Suprapubic skin (tissue), 4 donors: ENCODE measurements around the gene ARHGAP6. TPM values are rescaled to one million over a fixed set of nuclear protein-coding genes. Genes with fewer than 3 reads are reported as not detected.

Experiments used
- DNase-seq, 2 donors: peaks; one replicate each; pipeline ENCODE4 v3.0.0-alpha.2; 2019; ENCODE audit warnings: low spot score in 2 of 2
- H3K27ac ChIP-seq: fragments of 200-600 bp; sonication (generic); one replicate; pipeline ENCODE4 v1.5.1; 2019
- H3K27me3 ChIP-seq: fragments of 200-600 bp; sonication (generic); one replicate; pipeline ENCODE4 v1.5.1; 2019
- H3K36me3 ChIP-seq: fragments of 200-600 bp; sonication (generic); one replicate; pipeline ENCODE4 v1.5.1; 2019
- H3K4me1 ChIP-seq: fragments of 200-600 bp; sonication (generic); one replicate; pipeline ENCODE4 v1.5.1; 2019
- H3K4me3 ChIP-seq: fragments of 200-600 bp; sonication (generic); one replicate; pipeline ENCODE4 v1.5.1; 2019; ENCODE audit warnings: mild to moderate bottlenecking
- H3K9me3 ChIP-seq: fragments of 200-600 bp; sonication (generic); one replicate; pipeline ENCODE4 v1.5.1; 2019
- EP300 ChIP-seq: sonication (generic); formaldehyde crosslinking; IDR thresholded peaks from one replicate; pipeline ENCODE4 v1.6.1; 2017; ENCODE audit warnings: antibody characterized with exemption
- POLR2A ChIP-seq, 2 donors: fragments of 450-650 bp; IDR thresholded peaks; one replicate each; pipeline ENCODE4 v1.6.1; 2017; ENCODE audit warnings: antibody characterized with exemption in 2 of 2, mild to moderate bottlenecking in 2 of 2, moderate library complexity in 2 of 2
- POLR2AphosphoS5 ChIP-seq, 3 donors: sonication (generic); formaldehyde crosslinking; IDR thresholded peaks; one replicate each; pipeline ENCODE4 v1.6.1; 2017; ENCODE audit warnings: antibody characterized with exemption in 3 of 3
- WGBS: methylation state at CpG from one replicate; pipeline ENCODE4 v1.1.5; 2018; 5-methylcytosine and 5-hydroxymethylcytosine counted together
- total RNA-seq, 4 donors: library from RNA; depleted of rRNA; stranded (reverse); fragments of >200 nt; gene quantifications; one replicate each; pipeline ENCODE4 v1.1.0, GENCODE V29; 2016
- TF ChIP-seq, protein P1 (sequence below), 2 donors: fragments of 200-600 bp in 1 of 2; fragments of 450-650 bp in 1 of 2; sonication (generic) in 1 of 2; IDR thresholded peaks; one replicate each; pipeline ENCODE4 v1.5.1; 2016 to 2019; ENCODE audit warnings: antibody characterized with exemption in 2 of 2, mild to moderate bottlenecking in 1 of 2, moderate library complexity in 1 of 2

ARHGAP6 gene
- total RNA-seq, 4 donors from 2014 or later: 1.6 to 6.7 (median 3.1) TPM

DNA sequence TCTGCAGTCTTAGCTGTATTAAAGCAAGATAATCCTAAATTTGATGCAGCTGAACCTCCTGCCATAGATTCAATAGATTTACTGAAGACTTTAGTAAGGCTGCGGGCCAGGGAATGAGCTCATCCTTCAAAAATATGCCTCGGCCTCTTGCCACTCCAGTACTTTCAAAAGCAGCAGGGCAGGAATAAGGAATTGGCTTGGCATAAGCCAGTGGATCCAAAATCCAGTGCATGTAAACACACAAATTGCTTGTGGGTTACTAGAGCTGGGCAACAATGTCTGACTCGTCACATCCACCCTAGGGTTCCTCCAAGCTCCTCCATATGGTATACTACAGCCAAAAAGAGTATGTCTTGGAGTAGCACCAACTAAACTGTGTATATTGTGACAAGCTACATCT, 207.6 kb downstream of the ARHGAP6 start:
- H3K4me1 ChIP-seq: no peaks in the 10 kb centered on the region

DNA sequence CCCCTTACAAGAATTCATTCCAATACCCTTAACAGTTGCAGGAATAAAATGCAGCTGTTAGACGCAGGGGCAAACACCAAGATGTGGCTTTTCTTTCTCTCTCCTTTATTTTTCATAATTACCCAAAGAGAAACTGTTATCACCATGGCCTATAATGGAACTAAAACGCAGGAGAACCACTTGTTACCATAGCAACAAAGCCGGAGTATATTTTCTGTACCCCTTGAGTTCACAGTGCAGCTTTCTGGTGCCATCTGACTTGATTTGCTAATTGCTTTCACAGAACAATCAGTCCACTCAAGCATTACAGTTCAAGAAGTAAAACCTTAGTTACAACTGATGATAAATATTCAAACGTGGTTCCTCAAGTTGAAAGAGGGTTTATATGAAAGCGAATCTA, 214.6 kb downstream of the ARHGAP6 start:
- H3K4me1 ChIP-seq: peaks cover 2% of the 10 kb centered on the region
- no peak for TF ChIP-seq EP300
- H3K9me3 ChIP-seq: no peaks in the 10 kb centered on the region
- 67% methylated on average over 5 of the region's 5 CpGs for WGBS
- no peak overlapping the region for H3K4me3 ChIP-seq
- no peaks in the 10 kb centered on the region for H3K27me3 ChIP-seq
- no peak overlapping the region for H3K27ac ChIP-seq
- no peaks in the 10 kb centered on the region for H3K36me3 ChIP-seq
- no peak for DNase-seq

More for the DNA sequence above, 207.6 kb downstream of the ARHGAP6 start:
- no peak for TF ChIP-seq POLR2AphosphoS5 (IDR thresholded peaks at IDR 0.05)
- no peak for TF ChIP-seq POLR2A (IDR thresholded peaks at IDR 0.05)
- TF ChIP-seq, protein P1, sequence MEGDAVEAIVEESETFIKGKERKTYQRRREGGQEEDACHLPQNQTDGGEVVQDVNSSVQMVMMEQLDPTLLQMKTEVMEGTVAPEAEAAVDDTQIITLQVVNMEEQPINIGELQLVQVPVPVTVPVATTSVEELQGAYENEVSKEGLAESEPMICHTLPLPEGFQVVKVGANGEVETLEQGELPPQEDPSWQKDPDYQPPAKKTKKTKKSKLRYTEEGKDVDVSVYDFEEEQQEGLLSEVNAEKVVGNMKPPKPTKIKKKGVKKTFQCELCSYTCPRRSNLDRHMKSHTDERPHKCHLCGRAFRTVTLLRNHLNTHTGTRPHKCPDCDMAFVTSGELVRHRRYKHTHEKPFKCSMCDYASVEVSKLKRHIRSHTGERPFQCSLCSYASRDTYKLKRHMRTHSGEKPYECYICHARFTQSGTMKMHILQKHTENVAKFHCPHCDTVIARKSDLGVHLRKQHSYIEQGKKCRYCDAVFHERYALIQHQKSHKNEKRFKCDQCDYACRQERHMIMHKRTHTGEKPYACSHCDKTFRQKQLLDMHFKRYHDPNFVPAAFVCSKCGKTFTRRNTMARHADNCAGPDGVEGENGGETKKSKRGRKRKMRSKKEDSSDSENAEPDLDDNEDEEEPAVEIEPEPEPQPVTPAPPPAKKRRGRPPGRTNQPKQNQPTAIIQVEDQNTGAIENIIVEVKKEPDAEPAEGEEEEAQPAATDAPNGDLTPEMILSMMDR (IDR thresholded peaks at IDR 0.05): no peak
- no peak for TF ChIP-seq EP300
- Histone ChIP-seq H3K9me3 (no peaks in the 10 kb centered on the region), H3K27me3 (no peaks in the 10 kb centered on the region), H3K4me3 (no peak overlapping the region), H3K27ac (no peak overlapping the region), H3K36me3 (no peaks in the 10 kb centered on the region)
- DNase-seq: no peak
- WGBS: 46% methylated on average over 3 of the region's 3 CpGs

DNA sequence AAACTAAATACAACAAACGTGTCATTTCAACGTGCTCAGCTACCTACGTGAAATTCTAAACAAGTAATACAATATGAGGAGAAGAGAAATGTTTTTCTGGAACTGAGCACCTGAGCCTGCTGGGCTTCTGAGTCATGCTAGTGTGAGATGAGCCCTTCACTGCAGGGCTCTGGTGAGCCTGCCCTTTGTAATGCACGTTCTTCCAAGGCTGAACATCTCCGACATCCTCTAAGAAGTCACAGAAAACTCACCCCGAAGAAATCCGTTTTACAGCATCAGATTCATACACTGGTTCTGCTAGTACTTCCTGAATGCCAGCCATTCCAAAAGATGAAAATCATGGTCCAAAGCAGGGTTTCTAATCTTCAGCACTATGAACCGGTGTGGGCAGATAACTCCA, 215.4 kb downstream of the ARHGAP6 start:
- Histone ChIP-seq H3K27me3 (no peaks in the 10 kb centered on the region), H3K27ac (no peak overlapping the region), H3K4me3 (no peak overlapping the region), H3K36me3 (no peaks in the 10 kb centered on the region), H3K4me1 (peaks cover 2% of the 10 kb centered on the region), H3K9me3 (no peaks in the 10 kb centered on the region)
- TF ChIP-seq EP300 (no peak), POLR2A (IDR thresholded peaks at IDR 0.05) (no peak), POLR2AphosphoS5 (IDR thresholded peaks at IDR 0.05) (no peak)
- TF ChIP-seq, protein P1 (IDR thresholded peaks at IDR 0.05): no peak
- whole genome bisulfite sequencing: 60% methylated on average over 8 of the region's 8 CpGs
- no peak for DNase-seq

DNA sequence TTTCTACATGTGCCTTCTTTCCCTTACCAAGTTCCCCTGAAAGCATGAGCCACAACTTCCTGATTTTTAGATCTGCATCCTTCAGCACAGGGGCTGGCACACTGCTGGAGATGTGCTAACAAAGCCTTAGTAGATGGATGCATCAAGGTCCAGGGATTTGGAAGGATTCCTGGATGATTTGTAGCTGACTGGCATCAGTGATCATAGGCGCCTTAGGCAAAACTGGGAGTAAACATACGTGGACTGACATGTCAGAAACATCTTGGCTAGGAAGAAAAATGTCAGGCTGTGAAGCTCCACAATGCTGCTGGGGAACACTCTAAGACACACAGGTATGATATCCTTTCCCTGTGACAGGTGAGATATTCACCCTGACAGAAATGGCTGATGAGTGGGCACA, 216.1 kb downstream of the ARHGAP6 start:
- Histone ChIP-seq H3K4me3 (no peak overlapping the region), H3K36me3 (no peaks in the 10 kb centered on the region), H3K27ac (no peak overlapping the region), H3K4me1 (peaks cover 2% of the 10 kb centered on the region), H3K9me3 (no peaks in the 10 kb centered on the region), H3K27me3 (no peaks in the 10 kb centered on the region)
- no peak for DNase-seq
- TF ChIP-seq POLR2AphosphoS5 (IDR thresholded peaks at IDR 0.05) (no peak), POLR2A (IDR thresholded peaks at IDR 0.05) (no peak), EP300 (no peak)
- TF ChIP-seq, protein P1 (IDR thresholded peaks at IDR 0.05): no peak
- WGBS: 58% methylated on average over 2 of the region's 2 CpGs

DNA sequence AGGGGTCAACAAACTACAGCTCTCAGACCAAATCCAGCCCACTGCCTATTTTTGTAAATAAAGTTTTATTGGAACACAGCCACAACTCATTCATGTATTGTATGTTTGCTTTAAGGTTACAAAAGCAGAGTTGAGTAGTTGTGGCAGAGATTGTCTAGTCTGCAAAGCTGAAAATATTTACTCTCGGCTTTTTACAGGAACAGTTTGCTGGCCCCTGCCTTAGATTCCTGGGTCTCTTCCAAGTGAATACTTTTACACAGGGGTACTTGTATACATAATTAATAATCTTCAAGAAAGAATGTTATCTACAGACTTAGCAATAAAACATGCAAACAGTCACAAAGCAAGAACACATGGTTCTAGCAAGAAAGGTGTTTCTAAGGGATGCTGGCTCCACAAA, 218.3 kb downstream of the ARHGAP6 start:
- TF ChIP-seq, protein P1 (IDR thresholded peaks at IDR 0.05): no peak
- TF ChIP-seq POLR2A (IDR thresholded peaks at IDR 0.05) (no peak), POLR2AphosphoS5 (IDR thresholded peaks at IDR 0.05) (no peak), EP300 (no peak)
- H3K36me3 ChIP-seq: no peaks in the 10 kb centered on the region
- no peaks in the 10 kb centered on the region for H3K9me3 ChIP-seq
- H3K4me3 ChIP-seq: no peak overlapping the region
- no peak for DNase-seq
- 69% methylated on average over 1 of the region's 1 CpG for whole genome bisulfite sequencing
- H3K27ac ChIP-seq: no peak overlapping the region
- H3K27me3 ChIP-seq: no peaks in the 10 kb centered on the region
- peaks cover 2% of the 10 kb centered on the region for H3K4me1 ChIP-seq

DNA sequence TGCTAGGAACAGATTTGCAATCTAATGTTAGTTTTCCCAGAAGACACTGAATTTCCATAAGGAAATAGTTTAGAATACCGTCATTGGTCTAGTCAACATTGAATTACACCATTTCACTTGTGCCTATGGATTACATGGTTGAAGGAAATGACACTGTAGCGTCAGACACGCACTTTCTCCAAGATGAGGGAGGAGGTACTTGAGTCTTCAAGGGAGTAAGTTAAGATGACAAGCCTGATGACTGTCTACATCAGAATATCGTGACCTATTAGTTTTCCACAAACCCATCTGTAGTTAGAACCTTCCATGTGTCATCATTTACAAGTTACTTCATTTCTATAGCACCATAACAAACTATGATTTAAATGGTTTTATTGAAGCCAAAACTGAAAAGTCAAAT, 218.8 kb downstream of the ARHGAP6 start:
- Histone ChIP-seq H3K36me3 (no peaks in the 10 kb centered on the region), H3K27ac (no peak overlapping the region), H3K27me3 (no peaks in the 10 kb centered on the region), H3K4me1 (peaks cover 2% of the 10 kb centered on the region), H3K4me3 (no peak overlapping the region), H3K9me3 (no peaks in the 10 kb centered on the region)
- WGBS: 61% methylated on average over 4 of the region's 4 CpGs
- DNase-seq: no peak
- TF ChIP-seq, protein P1 (IDR thresholded peaks at IDR 0.05): no peak
- TF ChIP-seq EP300 (no peak), POLR2A (IDR thresholded peaks at IDR 0.05) (no peak), POLR2AphosphoS5 (IDR thresholded peaks at IDR 0.05) (no peak)
